OCI-LY1 (cell line): Measurements from ENCODE around the gene KAT6B.

Source experiments
- CTCF ChIP-seq: fragments of 200-600 bp; sonication (generic), shearing (Covaris generic); IDR thresholded peaks from 2 replicates; pipeline ENCODE4 v1.5.1; 2017; ENCODE audit warnings: mild to moderate bottlenecking, antibody characterized with exemption, low read length, moderate library complexity, mixed read lengths
- EZH2 ChIP-seq: fragments of 200-600 bp; sonication (generic), shearing (Covaris generic); IDR thresholded peaks from 2 replicates; pipeline ENCODE4 v1.8.0; 2017; ENCODE audit warnings: borderline replicate concordance, mixed run types, mild to moderate bottlenecking, antibody characterized with exemption, low read length, moderate library complexity, mixed read lengths

GRCh38 chr10:74797550-74797949 is 28.9 kb upstream of the KAT6B start:
- TF ChIP-seq CTCF (no peak), EZH2 (no peak)
